ENCODE data around the gene HIRIP3. TPM values are rescaled to one million over a fixed set of nuclear protein-coding genes. Genes with fewer than 3 reads are reported as not detected.

The HIRIP3 gene
- total and polyA plus RNA-seq, 2 experiments from 2014 or later, result 10.4 to 18.5 TPM

GRCh38 chr16:30025156-30025555 lies 29.7 kb upstream of the HIRIP3 start:
- ATAC-seq, result no peak
- H3K4me3 ChIP-seq, result no peak overlapping the region
- peaks cover 15% of the 10 kb centered on the region for H3K4me1 ChIP-seq (ENCODE audit: insufficient read depth)
- Mint-ChIP-seq H3K4me3 (no peak overlapping the region), H3K9me3 (no peaks in the 10 kb centered on the region; the same call in 2 of the 3 replicates), H3K4me1 (peaks cover 27% of the 10 kb centered on the region), H3K27ac (no peak overlapping the region), H3K27me3 (ENCODE audit: insufficient read depth, low read depth, poor library complexity) (peaks cover 13% of the 10 kb centered on the region), H3K36me3 (ENCODE audit: low read depth) (peaks cover 3% of the 10 kb centered on the region; the same call in 2 of the 3 replicates)
- H3K36me3 ChIP-seq (ENCODE audit: insufficient read depth), result no peaks in the 10 kb centered on the region
- TF ChIP-seq ZNF462 (CRISPR knock-in tag; IDR thresholded peaks at IDR 0.05) (no peak), REST (IDR thresholded peaks at IDR 0.05; ENCODE audit: unreplicated experiment) (no peak), POLR2AphosphoS5 (IDR thresholded peaks at IDR 0.05; ENCODE audit: low read depth) (no peak)
- H3K79me2 ChIP-seq (replicated peaks; ENCODE audit: insufficient read depth), result no peaks in the 10 kb centered on the region
- DNase-seq (ENCODE audit: low spot score), result no peak
- H3K4me2 ChIP-seq, result no peak overlapping the region
- H4K20me1 ChIP-seq (replicated peaks; ENCODE audit: insufficient read depth), result no peaks in the 10 kb centered on the region; the same call in 1 of the 2 replicates
- no peak overlapping the region for H3K27ac ChIP-seq (ENCODE audit: low read depth)
- no peaks in the 10 kb centered on the region for H3K9me2 ChIP-seq (ENCODE audit: insufficient read depth)
- no peaks in the 10 kb centered on the region for H3K27me3 ChIP-seq (ENCODE audit: insufficient read depth)
- 0 out of 2 replicates have a peak, but pooled peaks cover 8% of the 10 kb centered on the region for H3F3A ChIP-seq (replicated peaks; ENCODE audit: low read depth)
- no peak overlapping the region for H2AFZ ChIP-seq

Measured in GM23338 (cell line).